Astrocyte of the spinal cord (primary cell): Measurements from ENCODE around the gene GAS6.
"Not testable (repeated sequence)": the region's sequence is repeated elsewhere in the genome, so short reads cannot be mapped to it uniquely, and the experiment has no call there.

Experiments used
- DNase-seq: peaks from one replicate; pipeline ENCODE4 v3.0.0; 2011; ENCODE audit warnings: low read depth, low spot score
- H3K4me3 ChIP-seq: 2 replicates; pipeline ENCODE4 v1.5.1; 2011; ENCODE audit warnings: low read depth, mild to moderate bottlenecking, low read length, moderate library complexity
- CTCF ChIP-seq: IDR thresholded peaks from 2 replicates; pipeline ENCODE4 v1.5.1; 2012; ENCODE audit warnings: low read depth, mild to moderate bottlenecking, low read length, inconsistent platforms
- in situ Hi-C: cut with HindIII; loops from 2 replicates; pipeline ENCODE4 v1.10.0; 2017; ENCODE audit warnings: low sequenced_read_pairs

Gene GAS6

DNA sequence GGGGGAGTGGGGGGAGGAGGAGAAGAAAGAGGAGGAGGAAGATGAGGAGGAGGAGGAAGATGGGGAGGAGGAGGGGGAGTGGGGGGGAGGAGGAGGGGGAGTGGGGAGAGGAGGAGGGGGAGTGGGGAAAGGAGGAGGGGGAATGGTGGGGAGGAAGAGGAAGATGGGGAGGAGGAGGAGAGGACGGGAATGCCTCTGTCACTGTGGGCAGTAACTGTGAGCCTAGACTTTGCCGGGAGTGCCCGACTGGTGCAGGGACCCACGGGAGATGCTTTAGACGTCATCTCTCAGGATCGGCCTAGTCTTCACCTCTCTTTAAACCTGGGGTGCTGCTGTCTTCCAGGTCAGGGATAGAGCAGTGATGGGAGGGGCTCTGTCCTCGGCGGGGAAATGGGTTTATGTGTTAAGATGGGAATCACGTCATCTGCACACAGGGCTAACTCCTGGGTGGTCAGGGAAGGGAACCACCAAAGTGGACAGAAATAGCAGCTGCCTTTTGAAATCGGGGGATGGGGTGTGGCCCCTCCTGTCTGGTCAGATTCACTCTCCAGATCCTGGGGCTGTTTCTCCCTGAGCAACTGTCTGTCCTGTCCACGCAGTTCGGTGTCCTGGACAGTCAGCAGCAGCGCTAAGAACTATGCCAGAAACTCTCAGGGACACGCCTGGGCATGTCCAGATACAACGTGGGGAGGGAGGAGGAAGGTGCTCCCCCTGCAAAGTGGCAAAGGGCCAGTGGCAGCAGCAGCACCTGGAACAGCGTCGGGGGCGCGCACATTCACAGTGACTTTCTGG is 26.9 kb downstream of the GAS6 start:
- H3K4me3 ChIP-seq, result no peak overlapping the region
- no peak for TF ChIP-seq CTCF
- in situ Hi-C loops, result no loop called here
- DNase-seq, result peak; percentile 94

DNA sequence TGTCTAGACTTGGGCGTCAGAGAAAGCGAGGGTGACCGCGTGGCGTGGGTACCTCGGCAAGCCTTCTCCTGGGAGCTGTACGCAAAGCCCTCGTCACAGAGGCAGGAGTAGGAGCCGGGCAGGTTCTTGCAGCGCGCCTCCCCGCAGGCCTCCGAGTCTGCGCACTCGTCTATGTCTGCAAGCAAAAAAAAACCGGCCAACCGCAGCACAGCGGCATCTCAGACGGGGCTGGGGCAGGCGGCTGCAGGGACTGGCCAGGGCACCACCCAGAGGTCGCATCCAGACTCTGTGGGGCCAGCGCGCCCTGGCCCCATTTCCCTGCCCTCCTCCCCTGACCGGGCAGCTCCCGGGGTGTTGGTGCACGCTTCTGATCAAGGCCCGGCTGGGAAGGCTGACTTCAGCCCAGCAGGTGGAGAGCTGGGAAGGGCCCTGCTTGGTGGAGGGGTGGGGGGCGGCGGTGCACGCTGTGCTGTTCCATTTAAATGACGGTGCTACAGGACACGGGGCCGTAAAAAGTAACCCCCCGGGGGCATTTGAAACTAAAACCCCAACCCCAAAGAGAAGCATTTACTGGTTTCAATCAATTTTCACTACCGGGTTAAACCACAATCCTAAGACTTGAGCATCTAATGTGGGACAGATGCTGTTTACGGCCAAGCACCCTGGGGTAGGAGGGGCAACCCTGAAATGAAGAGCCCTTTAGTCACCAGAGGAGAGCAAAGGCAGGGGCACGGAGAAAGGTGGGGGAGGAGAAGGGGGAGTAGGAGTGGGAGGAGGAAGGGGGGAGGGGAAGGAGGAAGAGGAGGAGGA is 28.2 kb downstream of the GAS6 start:
- TF ChIP-seq CTCF, result no peak
- in situ Hi-C loops, result no loop called here
- no peak overlapping the region for H3K4me3 ChIP-seq
- DNase-seq, result peak; percentile 90

GRCh38 chr13:113834496-113835200 is 29.2 kb downstream of the GAS6 start:
- no peak for TF ChIP-seq CTCF
- in situ Hi-C loops, result no loop called here
- DNase-seq, result no peak
- H3K4me3 ChIP-seq, result no peak overlapping the region

- DNase-seq, result not testable (repeated sequence)
These were observed 29.9 kb downstream of the GAS6 start for GRCh38 chr13:113834006-113834405.

DNA sequence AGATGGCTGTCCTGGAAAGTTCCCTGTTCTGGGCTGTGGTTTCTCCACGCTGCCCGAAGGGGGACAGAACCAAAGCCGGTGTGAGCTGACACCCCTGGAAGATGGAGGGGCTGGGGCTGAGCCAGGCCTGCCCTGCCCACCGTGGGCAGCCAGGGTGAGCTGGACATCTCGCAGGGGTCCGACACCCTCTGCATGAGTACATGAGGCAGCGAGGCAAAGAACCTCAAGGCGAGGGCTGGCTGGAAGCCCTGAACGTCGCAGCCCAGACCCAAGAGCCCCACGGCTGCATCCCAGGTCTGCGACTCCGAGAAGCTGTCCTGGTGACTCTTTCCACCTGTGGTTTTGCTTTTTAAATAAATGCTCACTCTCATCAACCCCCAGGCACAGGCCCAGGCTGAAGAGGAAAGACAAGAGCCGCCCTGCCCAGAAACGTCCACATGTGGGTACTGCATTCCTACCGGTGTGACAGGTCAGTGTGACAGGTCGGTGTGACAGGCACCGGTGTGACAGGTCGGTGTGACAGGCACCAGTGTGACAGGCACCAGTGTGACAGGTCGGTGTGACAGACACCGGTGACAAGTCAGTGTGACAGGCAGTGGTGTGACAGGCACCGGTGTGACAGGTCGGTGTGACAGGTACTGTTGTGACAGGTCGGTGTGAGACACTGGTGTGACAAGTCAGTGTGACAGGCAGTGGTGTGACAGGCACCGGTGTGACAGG is 30.6 kb downstream of the GAS6 start:
- in situ Hi-C loops, result no loop called here
- no peak overlapping the region for H3K4me3 ChIP-seq
- DNase-seq, result no peak
- TF ChIP-seq CTCF, result no peak

More at GRCh38 chr13:113834006-113834405, 29.9 kb downstream of the GAS6 start:
- H3K4me3 ChIP-seq, in situ Hi-C loops: not testable (repeated sequence)

GRCh38 chr13:113832631-113833030 is 31.2 kb downstream of the GAS6 start:
- DNase-seq, result no peak
- H3K4me3 ChIP-seq, result no peak overlapping the region
- no peak for TF ChIP-seq CTCF
- in situ Hi-C loops, result no loop called here
